HepG2 (cell line): ENCODE results near the gene ATP9A. TPM values are rescaled to one million over a fixed set of nuclear protein-coding genes. Genes with fewer than 3 reads are reported as not detected.

Experiments used
- ATAC-seq: fragments of 200-7000 bp; cut with Tn5 transposase; 3 replicates; pipeline ENCODE4 v1.9.1; 2020; ENCODE audit warnings: mild to moderate bottlenecking, moderate library complexity
- BruUV-seq: library from RNA; stranded (reverse); fragments of 400-500 nt; replicated peaks from 2 replicates; lab custom pipeline; 2021; lab: Mats Ljungman, UMichigan
- CTCF ChIA-PET: fragments of 300-600 bp; formaldehyde crosslinking; extraction: SDS; loops from one replicate; lab custom pipeline; 2021; ENCODE audit warnings: low total read pairs, inconsistent platforms, low intra/inter-chr PET ratio; lab: Yijun Ruan, JAX
- POLR2A ChIA-PET: fragments of 350-600 bp; sonication (Branson Sonifier 250); formaldehyde crosslinking; loops from one replicate; lab custom pipeline; 2020; ENCODE audit warnings: antibody characterized with exemption, inconsistent platforms; lab: Yijun Ruan, JAX
- DNase-seq: peaks from one replicate; pipeline ENCODE4 v3.0.0-alpha.2; 2015; ENCODE audit warnings: low spot score
- FAIRE-seq: peaks from 3 replicates; lab custom pipeline; 2011; peaks lifted over from hg19 to GRCh38; lab: Jason Lieb, UNC
- H2AFZ ChIP-seq: one replicate; pipeline ENCODE4 v1.6.1; 2011; ENCODE audit warnings: low read length, inconsistent platforms
- H3K27ac ChIP-seq: fragments of 300-600 bp; 3 replicates; pipeline ENCODE4 v1.8.0; 2011; ENCODE audit warnings: mixed run types, mild to moderate bottlenecking, mixed read lengths, low read length, inconsistent platforms; ENCODE audit not compliant: insufficient read depth; ENCODE audit errors: extremely low read length
- H3K27me3 ChIP-seq, 2 experiments: fragments of 200-600 bp in 1 of 2; 2 replicates in 1 of 2; 3 replicates in 1 of 2; pipeline versions ENCODE4 v1.6.0 to v1.8.0; 2011; ENCODE audit warnings: low read length in 2 of 2, mild to moderate bottlenecking in 2 of 2, moderate library complexity in 2 of 2, inconsistent platforms in 1 of 2; ENCODE audit not compliant: insufficient read depth in 2 of 2, control insufficient read depth in 1 of 2
- H3K36me3 ChIP-seq, 2 experiments: fragments of 200-600 bp in 1 of 2; replicated peaks in 1 of 2; 2 replicates in 1 of 2; 3 replicates in 1 of 2; pipeline versions ENCODE4 v1.5.1 to v1.8.0; 2011; ENCODE audit warnings: low read length in 2 of 2, inconsistent platforms in 1 of 2; ENCODE audit not compliant: insufficient read depth in 2 of 2, control insufficient read depth in 1 of 2
- H3K4me1 ChIP-seq: 2 replicates; pipeline ENCODE4 v1.5.1; 2012; ENCODE audit warnings: low read length, inconsistent platforms; ENCODE audit not compliant: insufficient read depth
- H3K4me2 ChIP-seq: 2 replicates; pipeline ENCODE4 v1.6.0; 2011; ENCODE audit warnings: low read depth, low read length, inconsistent platforms
- H3K4me3 ChIP-seq, 3 experiments: fragments of 200-600 bp in 1 of 3; sonication (generic), shearing (Covaris generic) in 1 of 3; replicated peaks in 1 of 3; 2 replicates each; pipeline ENCODE4 v1.5.1; 2011 to 2016; ENCODE audit warnings: low read length in 3 of 3, inconsistent platforms in 2 of 3, low read depth in 2 of 3, mild to moderate bottlenecking in 2 of 3, control low read depth in 1 of 3, mixed read lengths in 1 of 3; ENCODE audit not compliant: insufficient read depth in 1 of 3
- H3K79me2 ChIP-seq: one replicate; pipeline ENCODE4 v1.6.1; 2011; ENCODE audit warnings: low read length, inconsistent platforms; ENCODE audit not compliant: insufficient read depth
- H3K9ac ChIP-seq: 2 replicates; pipeline ENCODE4 v1.6.0; 2011; ENCODE audit warnings: mild to moderate bottlenecking, low read depth, low read length, inconsistent platforms; ENCODE audit not compliant: insufficient read depth
- H3K9me3 ChIP-seq: 2 replicates; pipeline ENCODE4 v1.5.1; 2012; ENCODE audit warnings: mild to moderate bottlenecking, low read length
- H4K20me1 ChIP-seq: 2 replicates; pipeline ENCODE4 v1.6.0; 2011; ENCODE audit warnings: inconsistent platforms, mild to moderate bottlenecking, low read length, moderate library complexity; ENCODE audit not compliant: insufficient read depth
- FOXJ3 ChIP-seq: sonication (generic); formaldehyde crosslinking; IDR thresholded peaks from 2 replicates; pipeline ENCODE4 v1.4.0; 2020; ENCODE audit warnings: missing genetic modification reagents, mild to moderate bottlenecking, borderline replicate concordance
- KDM5B ChIP-seq: sonication (generic); formaldehyde crosslinking; IDR thresholded peaks from 2 replicates; pipeline ENCODE4 v1.4.0; 2020; ENCODE audit warnings: missing genetic modification reagents, mild to moderate bottlenecking, borderline replicate concordance
- MED8 ChIP-seq: sonication (generic); formaldehyde crosslinking; IDR thresholded peaks from 2 replicates; pipeline ENCODE4 v1.8.1; 2023; ENCODE audit warnings: mild to moderate bottlenecking, missing genetic modification reagents; ENCODE audit not compliant: insufficient replicate concordance
- RBFOX2 ChIP-seq: fragments of 200-400 bp; formaldehyde crosslinking; IDR thresholded peaks from 2 replicates; pipeline ENCODE4 v1.6.1; 2017; ENCODE audit warnings: low read depth, mild to moderate bottlenecking, low read length
- REPIN1 ChIP-seq: sonication (generic); formaldehyde crosslinking; IDR thresholded peaks from 2 replicates; pipeline ENCODE4 v1.8.0; 2022; ENCODE audit warnings: missing genetic modification reagents, low read depth, mild to moderate bottlenecking, borderline replicate concordance
- SP5 ChIP-seq: IDR thresholded peaks from 2 replicates; pipeline ENCODE4 v1.6.1; 2016; ENCODE audit warnings: low read depth, borderline replicate concordance
- TARDBP ChIP-seq: sonication (generic); formaldehyde crosslinking; IDR thresholded peaks from 2 replicates; pipeline ENCODE4 v1.8.0; 2022; ENCODE audit warnings: mild to moderate bottlenecking, missing genetic modification reagents
- TRIM22 ChIP-seq: fragments of 450-650 bp; IDR thresholded peaks from 2 replicates; pipeline ENCODE4 v1.6.1; 2017
- ZNF530 ChIP-seq: sonication (generic); formaldehyde crosslinking; IDR thresholded peaks from 2 replicates; pipeline ENCODE4 v1.5.0; 2020; ENCODE audit warnings: low read depth, mild to moderate bottlenecking, missing genetic modification reagents
- WGBS: methylation state at CpG from one replicate; pipeline ENCODE4 v1.1.6; 2017; ENCODE audit warnings: low lambda C conversion rate; 5-methylcytosine and 5-hydroxymethylcytosine counted together
- in situ Hi-C: cut with HindIII; loops from 2 replicates; pipeline ENCODE4 v1.10.0; 2017; ENCODE audit warnings: low pct_unique_long_range_greater_than_20kb; ENCODE audit not compliant: extremely low pct_ligation_motif_present
- intact Hi-C: fragments of 100-400 bp; cut with micrococcal nuclease; formaldehyde crosslinking; loops from one replicate; pipeline ENCODE4 v1.10.0; 2022; ENCODE audit not compliant: unreplicated experiment
- polyA plus RNA-seq, 8 experiments: library from polyadenylated mRNA; depleted of rRNA in 3 of 8; stranded (reverse) in 7 of 8; unstranded in 1 of 8; fragments of >200 nt; fragmentation: Illumina TruSeq in 4 of 8; extraction: Trizol in 4 of 8; gene quantifications; 2 replicates each; pipeline versions ENCODE4 v1.2.1 to v1.2.3, GENCODE V29; 2011 to 2016; ENCODE audit warnings: low read depth in 4 of 8, missing spikeins in 1 of 8, mixed read lengths in 1 of 8; ENCODE audit not compliant: insufficient read depth in 1 of 8
- total RNA-seq, 5 experiments: library from RNA; depleted of rRNA; stranded (reverse); fragments of >200 nt; fragmentation: Illumina TruSeq; extraction: Trizol; gene quantifications; 2 replicates each; pipeline ENCODE4 v1.2.3, GENCODE V29; 2016; ENCODE audit warnings: low read depth in 1 of 5
- TF ChIP-seq, protein P1 (sequence below): sonication (generic); formaldehyde crosslinking; conservative IDR thresholded peaks from 2 replicates; pipeline ENCODE4 v1.4.0; 2020; ENCODE audit warnings: mild to moderate bottlenecking, missing genetic modification reagents, moderate library complexity

Gene ATP9A
- total and polyA plus RNA-seq, 2 of the 13 experiments (the other 11 are each of a cell fraction or from before 2014, with no cell fraction given) = 11.8 to 18.5 TPM

DNA sequence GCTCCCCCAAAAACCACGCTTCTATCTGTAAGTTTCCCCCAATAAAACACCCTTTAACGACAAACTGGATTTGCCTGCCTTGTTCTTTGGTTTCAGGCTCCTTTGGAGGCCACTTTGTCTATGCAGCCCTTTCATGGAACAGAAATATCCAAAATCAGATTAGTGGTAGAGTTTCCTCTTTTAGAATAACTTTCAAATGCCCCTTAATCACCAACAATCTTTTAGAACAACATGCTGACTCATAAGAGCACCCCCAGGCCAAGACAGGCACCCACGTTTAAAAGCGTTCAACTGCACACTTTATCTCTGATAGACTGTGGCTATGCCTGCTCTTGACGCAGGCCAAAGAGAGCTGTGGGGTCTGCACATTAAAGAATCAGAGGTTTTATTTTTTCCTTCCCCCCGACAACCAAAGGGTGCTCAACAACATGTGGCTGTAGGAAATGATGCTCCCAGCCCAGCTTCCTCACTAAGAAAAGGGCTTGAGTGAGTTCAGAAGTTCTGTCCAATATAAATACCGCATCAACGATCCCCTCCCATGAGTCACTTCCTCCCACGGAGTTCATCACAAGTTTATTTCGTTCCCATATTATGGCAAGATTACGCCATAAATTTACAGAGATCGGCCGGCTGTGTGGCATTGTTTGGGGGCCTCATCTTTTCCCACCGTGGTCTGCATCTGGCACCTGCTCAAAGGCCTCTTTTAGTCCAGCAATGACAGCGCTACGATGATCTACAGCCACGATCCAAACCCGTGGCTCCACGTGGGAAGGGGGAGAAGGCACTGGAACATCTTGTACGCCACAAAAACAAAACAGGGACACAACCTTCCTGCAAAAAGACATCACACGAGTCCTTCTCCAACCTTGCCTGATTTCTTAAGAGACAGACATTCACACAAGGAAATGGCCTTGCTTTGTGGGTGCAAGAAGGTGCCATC lies 136.9 kb downstream of the ATP9A start:
- 91% methylated on average over 21 of the region's 21 CpGs for WGBS
- Histone ChIP-seq H3K4me1 (peaks cover 30% of the 10 kb centered on the region), H3K4me3 (no peak overlapping the region), H2AFZ (no peak overlapping the region), H3K27me3 (no peaks in the 10 kb centered on the region), H4K20me1 (no peaks in the 10 kb centered on the region), H3K4me2 (no peak overlapping the region), H3K9ac (no peak overlapping the region), H3K36me3 (peaks cover 4 to 10% of the 10 kb centered on the region in 2 experiments; a peak in 3 of 5 replicates), H3K27ac (no peak overlapping the region), H3K9me3 (no peaks in the 10 kb centered on the region), H3K79me2 (no peaks in the 10 kb centered on the region)
- BruUV-seq = no TSS peak
- ChIA-PET CTCF (no interaction called here), POLR2A (no interaction called here)
- in situ Hi-C loops (no loop called here), intact Hi-C loops (no loop called here)
- FAIRE-seq (no peak), ATAC-seq (no peak), DNase-seq (peak; percentile 28)
- TF ChIP-seq MED8 (CRISPR knock-in tag) (peak; percentile 53), RBFOX2 (no peak)

DNA sequence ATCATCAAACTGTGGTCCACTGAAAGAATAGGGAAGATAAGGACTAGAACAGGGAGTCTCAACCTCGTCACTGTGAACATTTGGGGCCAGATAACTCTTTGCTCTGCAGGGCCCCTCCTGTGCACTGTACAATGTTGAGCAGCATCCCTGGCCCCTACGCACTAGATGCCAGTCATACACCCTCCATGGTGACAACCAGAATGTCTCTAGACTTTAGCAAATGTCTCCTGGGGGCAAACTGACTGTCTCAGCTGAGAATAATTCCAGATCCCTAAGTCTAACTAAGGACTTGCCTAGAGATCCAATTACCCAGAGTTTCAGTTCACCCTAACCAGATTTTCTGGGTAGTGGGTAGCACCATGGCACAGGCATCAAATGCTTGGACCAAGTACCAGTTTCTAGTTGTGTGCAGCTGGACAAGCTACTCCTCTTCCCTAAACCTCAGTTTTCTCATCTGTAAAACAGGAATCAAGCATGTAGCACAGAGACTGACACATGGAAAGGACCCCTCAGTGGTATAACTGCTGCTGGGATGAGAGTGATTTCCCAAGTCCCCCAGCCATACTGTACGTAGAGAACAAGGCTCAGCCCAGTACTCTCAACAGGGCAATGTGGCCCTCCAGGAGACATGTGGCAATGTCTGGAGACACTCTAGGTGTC lies 138.7 kb downstream of the ATP9A start:
- DNase-seq = no peak
- Histone ChIP-seq H3K27ac (peak overlapping the region; percentile 52), H3K9me3 (no peaks in the 10 kb centered on the region), H3K27me3 (no peaks in the 10 kb centered on the region), H3K4me2 (peak overlapping the region; percentile 72), H3K9ac (peak overlapping the region; percentile 47), H2AFZ (no peak overlapping the region), H3K4me3 (peak overlapping the region in 2 of 3 experiments; percentile 20 to 29; a peak in 2 of 6 replicates), H3K36me3 (peaks cover 0 to 13% of the 10 kb centered on the region in 2 experiments; a peak in 3 of 5 replicates), H3K79me2 (no peaks in the 10 kb centered on the region), H4K20me1 (no peaks in the 10 kb centered on the region), H3K4me1 (peaks cover 30% of the 10 kb centered on the region)
- ATAC-seq = peak; percentile 65
- 48% methylated on average over 3 of the region's 3 CpGs for WGBS
- ChIA-PET POLR2A (no interaction called here), CTCF (no interaction called here)
- intact Hi-C loops (loop anchor here (10.0 kb wide), 1 partner anchor 645 kb away; no protein-coding TSS in a partner anchor), in situ Hi-C loops (no loop called here)
- no TSS peak for BruUV-seq
- no peak for FAIRE-seq
- TF ChIP-seq SP5 (CRISPR knock-in tag) (no peak), ZNF530 (CRISPR knock-in tag) (no peak), TRIM22 (no peak), REPIN1 (CRISPR knock-in tag) (0 out of 2 replicates have a peak, but pooled peaks have one; percentile 27), TARDBP (CRISPR knock-in tag) (peak; percentile 29; the same call in 1 of the 2 replicates), KDM5B (CRISPR knock-in tag) (peak; percentile 26; the same call in 1 of the 2 replicates), FOXJ3 (CRISPR knock-in tag) (no peak)
- TF ChIP-seq, protein P1, sequence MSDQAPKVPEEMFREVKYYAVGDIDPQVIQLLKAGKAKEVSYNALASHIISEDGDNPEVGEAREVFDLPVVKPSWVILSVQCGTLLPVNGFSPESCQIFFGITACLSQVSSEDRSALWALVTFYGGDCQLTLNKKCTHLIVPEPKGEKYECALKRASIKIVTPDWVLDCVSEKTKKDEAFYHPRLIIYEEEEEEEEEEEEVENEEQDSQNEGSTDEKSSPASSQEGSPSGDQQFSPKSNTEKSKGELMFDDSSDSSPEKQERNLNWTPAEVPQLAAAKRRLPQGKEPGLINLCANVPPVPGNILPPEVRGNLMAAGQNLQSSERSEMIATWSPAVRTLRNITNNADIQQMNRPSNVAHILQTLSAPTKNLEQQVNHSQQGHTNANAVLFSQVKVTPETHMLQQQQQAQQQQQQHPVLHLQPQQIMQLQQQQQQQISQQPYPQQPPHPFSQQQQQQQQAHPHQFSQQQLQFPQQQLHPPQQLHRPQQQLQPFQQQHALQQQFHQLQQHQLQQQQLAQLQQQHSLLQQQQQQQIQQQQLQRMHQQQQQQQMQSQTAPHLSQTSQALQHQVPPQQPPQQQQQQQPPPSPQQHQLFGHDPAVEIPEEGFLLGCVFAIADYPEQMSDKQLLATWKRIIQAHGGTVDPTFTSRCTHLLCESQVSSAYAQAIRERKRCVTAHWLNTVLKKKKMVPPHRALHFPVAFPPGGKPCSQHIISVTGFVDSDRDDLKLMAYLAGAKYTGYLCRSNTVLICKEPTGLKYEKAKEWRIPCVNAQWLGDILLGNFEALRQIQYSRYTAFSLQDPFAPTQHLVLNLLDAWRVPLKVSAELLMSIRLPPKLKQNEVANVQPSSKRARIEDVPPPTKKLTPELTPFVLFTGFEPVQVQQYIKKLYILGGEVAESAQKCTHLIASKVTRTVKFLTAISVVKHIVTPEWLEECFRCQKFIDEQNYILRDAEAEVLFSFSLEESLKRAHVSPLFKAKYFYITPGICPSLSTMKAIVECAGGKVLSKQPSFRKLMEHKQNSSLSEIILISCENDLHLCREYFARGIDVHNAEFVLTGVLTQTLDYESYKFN (CRISPR knock-in tag) = peak; percentile 69
